ENCODE results near the gene ISY1. TPM values are rescaled to one million over a fixed set of nuclear protein-coding genes. Genes with fewer than 3 reads are reported as not detected.

ISY1 gene
- total and polyA plus RNA-seq, 4 donors: 6.4 to 13.2 (median 10.5) TPM

- WGBS: under 1% methylated on average over 24 of the region's 24 CpGs
- Histone ChIP-seq H3K4me1 (ENCODE audit: control insufficient read depth in 4 of 4, insufficient read depth in 4 of 4, low read length in 3 of 4) (peaks cover 20 to 47% (median 33%) of the 10 kb centered on the region in 4 donors), H3K9ac (ENCODE audit: low read depth in 1 of 2, low read length in 2 of 2) (peak overlapping the region; percentile 94 to 100), H3K36me3 (ENCODE audit: control insufficient read depth in 4 of 4, insufficient read depth in 3 of 4, low read depth in 1 of 4, low read length in 3 of 4) (peaks cover 0 to 10% (median 5%) of the 10 kb centered on the region in 4 donors), H3K4me3 (ENCODE audit: low read depth in 1 of 3, low read length in 3 of 3) (peak overlapping the region; percentile 86 to 96 (median 95)), H3K9me3 (ENCODE audit: control insufficient read depth in 4 of 4, low read length in 3 of 4) (no peaks in the 10 kb centered on the region), H3K27ac (ENCODE audit: low read depth in 1 of 2, low read length in 2 of 2) (peak overlapping the region; percentile 98), H3K27me3 (ENCODE audit: control insufficient read depth in 4 of 4, insufficient read depth in 4 of 4, low read length in 3 of 4) (no peaks in the 10 kb centered on the region)
- TF ChIP-seq ZBTB33 (IDR thresholded peaks at IDR 0.05) (no peak), TAF1 (conservative IDR thresholded peaks at IDR 0.05) (peak; percentile 25), MAX (IDR thresholded peaks at IDR 0.05) (no peak), FOXA1 (IDR thresholded peaks at IDR 0.05) (no peak), HNF4A (conservative IDR thresholded peaks at IDR 0.05) (no peak), EGR1 (IDR thresholded peaks at IDR 0.05; ENCODE audit: low read depth in 2 of 2) (no peak), RXRA (IDR thresholded peaks at IDR 0.05) (no peak), NR2F2 (IDR thresholded peaks at IDR 0.05) (no peak), ATF3 (IDR thresholded peaks at IDR 0.05) (no peak)
- no peak for DNase-seq (ENCODE audit: low spot score)
These were observed 21.7 kb upstream of the ISY1 start for GRCh38 chr3:129182390-129183185.

- no peak for DNase-seq (ENCODE audit: low spot score)
- peak overlapping the region; percentile 94 to 100 for H3K9ac ChIP-seq (ENCODE audit: low read depth in 1 of 2, low read length in 2 of 2)
- TF ChIP-seq FOXA2 (IDR thresholded peaks at IDR 0.05) (no peak), SP1 (IDR thresholded peaks at IDR 0.05) (no peak), TAF1 (conservative IDR thresholded peaks at IDR 0.05) (no peak), ZBTB33 (IDR thresholded peaks at IDR 0.05) (no peak), JUND (IDR thresholded peaks at IDR 0.05) (no peak), HNF4G (IDR thresholded peaks at IDR 0.05) (no peak)
- H3K27me3 ChIP-seq (ENCODE audit: control insufficient read depth in 4 of 4, insufficient read depth in 4 of 4, low read length in 3 of 4): no peaks in the 10 kb centered on the region
- peaks cover 25 to 54% (median 41%) of the 10 kb centered on the region in 4 donors for H3K4me1 ChIP-seq (ENCODE audit: control insufficient read depth in 4 of 4, insufficient read depth in 4 of 4, low read length in 3 of 4)
- H3K9me3 ChIP-seq (ENCODE audit: control insufficient read depth in 4 of 4, low read length in 3 of 4): no peaks in the 10 kb centered on the region
- peak overlapping the region; percentile 86 to 96 (median 95) for H3K4me3 ChIP-seq (ENCODE audit: low read depth in 1 of 3, low read length in 3 of 3)
- H3K27ac ChIP-seq (ENCODE audit: low read depth in 1 of 2, low read length in 2 of 2): peak overlapping the region; percentile 98
- WGBS: 5% methylated on average over 3 of the region's 3 CpGs
- peaks cover 0 to 10% (median 5%) of the 10 kb centered on the region in 4 donors for H3K36me3 ChIP-seq (ENCODE audit: control insufficient read depth in 4 of 4, insufficient read depth in 3 of 4, low read depth in 1 of 4, low read length in 3 of 4)
These were observed 21.0 kb upstream of the ISY1 start for GRCh38 chr3:129181819-129182218.

DNA sequence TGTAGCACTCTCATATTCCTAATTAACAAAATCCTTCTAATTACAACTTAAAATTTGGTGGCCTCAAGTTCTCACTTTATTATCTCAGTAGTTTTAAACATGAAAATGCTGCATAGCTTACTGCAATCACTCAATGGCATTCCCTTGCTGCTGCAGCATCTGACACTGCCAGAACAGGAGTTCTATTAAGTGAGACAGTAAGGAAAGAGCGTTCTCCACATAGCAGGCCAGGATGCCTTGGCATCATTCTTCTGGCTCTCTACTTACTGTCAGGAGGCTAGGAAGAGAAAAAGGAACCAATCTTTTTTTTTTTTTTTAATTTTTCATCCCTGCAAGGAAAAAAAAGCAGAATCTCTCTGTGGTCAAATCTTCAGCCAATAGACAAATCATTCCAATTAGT, 19.6 kb upstream of the ISY1 start:
- Histone ChIP-seq H3K9ac (ENCODE audit: low read depth in 1 of 2, low read length in 2 of 2) (peak overlapping the region in 1 of 2 donors; percentile 56), H3K27ac (ENCODE audit: low read depth in 1 of 2, low read length in 2 of 2) (peak overlapping the region in 1 of 2 donors; percentile 0), H3K27me3 (ENCODE audit: control insufficient read depth in 4 of 4, insufficient read depth in 4 of 4, low read length in 3 of 4) (no peaks in the 10 kb centered on the region), H3K4me1 (ENCODE audit: control insufficient read depth in 4 of 4, insufficient read depth in 4 of 4, low read length in 3 of 4) (peaks cover 24 to 63% (median 51%) of the 10 kb centered on the region in 4 donors), H3K36me3 (ENCODE audit: control insufficient read depth in 4 of 4, insufficient read depth in 3 of 4, low read depth in 1 of 4, low read length in 3 of 4) (peaks cover 0 to 13% (median 7%) of the 10 kb centered on the region in 4 donors), H3K4me3 (ENCODE audit: low read depth in 1 of 3, low read length in 3 of 3) (peak overlapping the region in 2 of 3 donors; percentile 22 to 86), H3K9me3 (ENCODE audit: control insufficient read depth in 4 of 4, low read length in 3 of 4) (no peaks in the 10 kb centered on the region)
- WGBS: 17% methylated on average over 1 of the region's 1 CpG
- no peak for DNase-seq (ENCODE audit: low spot score)
- no peak for TF ChIP-seq FOXA1 (IDR thresholded peaks at IDR 0.05)

All from liver (tissue), 9 donors.